ENCODE data around the gene NT5DC4. TPM values are rescaled to one million over a fixed set of nuclear protein-coding genes. Genes with fewer than 3 reads are reported as not detected.

The NT5DC4 gene
- total and polyA plus RNA-seq, 2 of the 8 experiments (the other 6 are each of a cell fraction or from before 2014, with no cell fraction given) = not detected

GRCh38 chr2:112684415-112684775, 36.4 kb upstream of the NT5DC4 start:
- Histone ChIP-seq H3K27me3 (replicated peaks in 1 of 4; ENCODE audit: control insufficient read depth in 3 of 4, extremely low read depth in 1 of 4, insufficient read depth in 3 of 4, low read length in 3 of 4) (no peaks in the 10 kb centered on the region), H4K5ac (ENCODE audit: insufficient read length, low read depth, low read length) (no peak overlapping the region), H3K4ac (replicated peaks; ENCODE audit: insufficient read length, low read depth, low read length) (no peak overlapping the region), H2BK120ac (replicated peaks; ENCODE audit: low read depth, low read length) (no peak overlapping the region), H3K14ac (ENCODE audit: insufficient read length) (no peak overlapping the region), H3K4me2 (ENCODE audit: insufficient read depth in 1 of 2, low read depth in 2 of 2, low read length in 2 of 2) (no peak overlapping the region), H3K79me1 (ENCODE audit: low read depth, low read length) (no peaks in the 10 kb centered on the region), H2BK20ac (ENCODE audit: low read length) (no peak overlapping the region), H2BK15ac (ENCODE audit: low read length) (no peak overlapping the region), H3K56ac (replicated peaks; ENCODE audit: insufficient read length, low read depth, low read length) (no peak overlapping the region), H2BK5ac (ENCODE audit: low read depth, low read length) (no peak overlapping the region), H2AFZ (ENCODE audit: low read length) (no peak overlapping the region), H4K8ac (ENCODE audit: extremely low read depth, insufficient read depth, low read length) (no peak overlapping the region), H3K4me1 (replicated peaks in 1 of 4; ENCODE audit: control insufficient read depth in 3 of 4, insufficient read depth in 4 of 4, low read length in 3 of 4) (no peaks in the 10 kb centered on the region), H2BK12ac (ENCODE audit: low read depth, low read length) (no peak overlapping the region), H3K79me2 (ENCODE audit: control insufficient read depth in 1 of 2, insufficient read depth in 2 of 2, low read length in 2 of 2) (no peaks in the 10 kb centered on the region), H4K20me1 (replicated peaks in 1 of 2; ENCODE audit: control insufficient read depth in 1 of 2, insufficient read depth in 2 of 2, low read length in 2 of 2) (no peaks in the 10 kb centered on the region), H3K27ac (ENCODE audit: low read depth, low read length) (no peak overlapping the region), H3K36me3 (ENCODE audit: control insufficient read depth in 2 of 4, insufficient read depth in 4 of 4, low read length in 3 of 4) (no peaks in the 10 kb centered on the region), H3K9me3 (ENCODE audit: insufficient read depth in 2 of 2, low read depth in 1 of 2, low read length in 1 of 2) (no peaks in the 10 kb centered on the region), H2AK5ac (ENCODE audit: low read depth, low read length) (no peak overlapping the region), H3K4me3 (ENCODE audit: extremely low read depth in 1 of 4, insufficient read depth in 2 of 4, low read depth in 3 of 4, low read length in 4 of 4) (no peak overlapping the region), H4K91ac (replicated peaks; ENCODE audit: insufficient read length, low read length) (no peak overlapping the region), H3K23me2 (ENCODE audit: low read depth, low read length) (no peaks in the 10 kb centered on the region), H3K9ac (replicated peaks in 1 of 4; ENCODE audit: extremely low read depth in 1 of 4, low read depth in 3 of 4, low read length in 3 of 4) (no peak overlapping the region), H3K18ac (ENCODE audit: extremely low read depth, low read length) (no peak overlapping the region), H3K23ac (ENCODE audit: insufficient read length) (no peak overlapping the region)
- 72% methylated on average over 3 of the region's 3 CpGs; no CpG with 5 or more reads in 1 of the 2 experiments for WGBS, 2 experiments (ENCODE audit: extremely low coverage in 1 of 2, insufficient coverage in 1 of 2, insufficient read length in 1 of 2, insufficient replicate concordance in 2 of 2, low coverage in 1 of 2, low lambda C conversion rate in 2 of 2, missing lambda C conversion rate in 1 of 2)
- ChIA-PET CTCF (ENCODE audit: partially characterized antibody) (interaction anchor here (1.1 to 8.8 kb wide), 3 partner anchors 42 to 85 kb away, joined by 3 to 40 read pairs (median 7); no protein-coding TSS in a partner anchor), POLR2A (ENCODE audit: partially characterized antibody) (no interaction called here)
- FAIRE-seq (no peak), DNase-seq (ENCODE audit: low read depth in 1 of 2, low spot score in 2 of 2) (no peak)
- TF ChIP-seq POLR2A (IDR thresholded peaks at IDR 0.05; ENCODE audit: control extremely low read depth in 1 of 2, low read depth in 2 of 2, low read length in 2 of 2) = no peak
- no peak for TF ChIP-seq EGR1 (IDR thresholded peaks at IDR 0.05; ENCODE audit: borderline replicate concordance, low read depth, low read length)
- TF ChIP-seq ATF2 (IDR thresholded peaks at IDR 0.05; ENCODE audit: low read length) = no peak
- TF ChIP-seq, protein P1, sequence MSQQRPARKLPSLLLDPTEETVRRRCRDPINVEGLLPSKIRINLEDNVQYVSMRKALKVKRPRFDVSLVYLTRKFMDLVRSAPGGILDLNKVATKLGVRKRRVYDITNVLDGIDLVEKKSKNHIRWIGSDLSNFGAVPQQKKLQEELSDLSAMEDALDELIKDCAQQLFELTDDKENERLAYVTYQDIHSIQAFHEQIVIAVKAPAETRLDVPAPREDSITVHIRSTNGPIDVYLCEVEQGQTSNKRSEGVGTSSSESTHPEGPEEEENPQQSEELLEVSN (IDR thresholded peaks at IDR 0.05) = no peak
- TF ChIP-seq KDM4A (IDR thresholded peaks at IDR 0.05; ENCODE audit: low read depth, low read length, severe bottlenecking) = no peak
- TF ChIP-seq CHD1 (IDR thresholded peaks at IDR 0.05; ENCODE audit: low read depth, low read length) = no peak
- TF ChIP-seq, protein P2, sequence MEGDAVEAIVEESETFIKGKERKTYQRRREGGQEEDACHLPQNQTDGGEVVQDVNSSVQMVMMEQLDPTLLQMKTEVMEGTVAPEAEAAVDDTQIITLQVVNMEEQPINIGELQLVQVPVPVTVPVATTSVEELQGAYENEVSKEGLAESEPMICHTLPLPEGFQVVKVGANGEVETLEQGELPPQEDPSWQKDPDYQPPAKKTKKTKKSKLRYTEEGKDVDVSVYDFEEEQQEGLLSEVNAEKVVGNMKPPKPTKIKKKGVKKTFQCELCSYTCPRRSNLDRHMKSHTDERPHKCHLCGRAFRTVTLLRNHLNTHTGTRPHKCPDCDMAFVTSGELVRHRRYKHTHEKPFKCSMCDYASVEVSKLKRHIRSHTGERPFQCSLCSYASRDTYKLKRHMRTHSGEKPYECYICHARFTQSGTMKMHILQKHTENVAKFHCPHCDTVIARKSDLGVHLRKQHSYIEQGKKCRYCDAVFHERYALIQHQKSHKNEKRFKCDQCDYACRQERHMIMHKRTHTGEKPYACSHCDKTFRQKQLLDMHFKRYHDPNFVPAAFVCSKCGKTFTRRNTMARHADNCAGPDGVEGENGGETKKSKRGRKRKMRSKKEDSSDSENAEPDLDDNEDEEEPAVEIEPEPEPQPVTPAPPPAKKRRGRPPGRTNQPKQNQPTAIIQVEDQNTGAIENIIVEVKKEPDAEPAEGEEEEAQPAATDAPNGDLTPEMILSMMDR (IDR thresholded peaks at IDR 0.05; ENCODE audit: control extremely low read depth in 1 of 3, insufficient read depth in 1 of 3, low read depth in 1 of 3, low read length in 3 of 3) = no peak
- TF ChIP-seq SP2 (IDR thresholded peaks at IDR 0.05; ENCODE audit: low read length) = no peak
- no peak for TF ChIP-seq SUZ12 (IDR thresholded peaks at IDR 0.05; ENCODE audit: low read length)
- TF ChIP-seq, protein P3, sequence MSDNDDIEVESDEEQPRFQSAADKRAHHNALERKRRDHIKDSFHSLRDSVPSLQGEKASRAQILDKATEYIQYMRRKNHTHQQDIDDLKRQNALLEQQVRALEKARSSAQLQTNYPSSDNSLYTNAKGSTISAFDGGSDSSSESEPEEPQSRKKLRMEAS (IDR thresholded peaks at IDR 0.05) = no peak

Data from H1 (cell line).